SK-N-SH (cell line): ENCODE results near the gene TBXAS1. TPM values are rescaled to one million over a fixed set of nuclear protein-coding genes. Genes with fewer than 3 reads are reported as not detected.

Source experiments
- CTCF ChIA-PET: fragments of 300-600, 350-600 bp; formaldehyde crosslinking; extraction: SDS; loops from one replicate; lab custom pipeline; 2021; lab: Yijun Ruan, JAX
- POLR2A ChIA-PET: fragments of 350-600 bp; sonication (Branson Sonifier 250); formaldehyde crosslinking; extraction: SDS; loops from one replicate; lab custom pipeline; 2020; ENCODE audit warnings: antibody characterized with exemption, inconsistent platforms; lab: Yijun Ruan, JAX
- DNase-seq: peaks from one replicate; pipeline ENCODE4 v3.0.0; 2012
- H2AFZ ChIP-seq: fragments of 200-600 bp; sonication (generic); 2 replicates; pipeline ENCODE4 v1.8.1; 2016; ENCODE audit warnings: antibody characterized with exemption, mild to moderate bottlenecking, low read depth
- H3F3A ChIP-seq: fragments of 200-600 bp; sonication (generic); replicated peaks from 2 replicates; pipeline ENCODE3; 2016; ENCODE audit warnings: antibody characterized with exemption, mild to moderate bottlenecking; ENCODE audit not compliant: insufficient read depth
- H3K27ac ChIP-seq, 2 experiments: fragments of 200-500 bp in 1 of 2; fragments of 200-600 bp in 1 of 2; sonication (Bioruptor generic) in 1 of 2; sonication (generic), shearing (Covaris generic) in 1 of 2; 2 replicates each; pipeline versions ENCODE4 v1.5.1 to v1.6.1; 2014 to 2016; ENCODE audit warnings: low read depth in 2 of 2, inconsistent platforms in 1 of 2, low read length in 1 of 2, mild to moderate bottlenecking in 1 of 2, mixed read lengths in 1 of 2
- H3K27me3 ChIP-seq: fragments of 200-600 bp; sonication (generic), shearing (Covaris generic); 2 replicates; pipeline ENCODE4 v1.6.1; 2016; ENCODE audit warnings: mixed run types; ENCODE audit not compliant: insufficient read depth
- H3K36me3 ChIP-seq, 2 experiments: fragments of 200-500 bp in 1 of 2; fragments of 200-600 bp in 1 of 2; sonication (Bioruptor generic) in 1 of 2; sonication (generic) in 1 of 2; replicated peaks in 1 of 2; 2 replicates each; pipeline versions ENCODE3 to v1.5.1; 2014 to 2016; ENCODE audit warnings: low read length in 1 of 2, mild to moderate bottlenecking in 1 of 2; ENCODE audit not compliant: insufficient read depth in 2 of 2, control insufficient read depth in 1 of 2
- H3K4me1 ChIP-seq, 2 experiments: fragments of 200-500 bp in 1 of 2; fragments of 200-600 bp in 1 of 2; sonication (Bioruptor generic) in 1 of 2; sonication (generic), shearing (Covaris generic) in 1 of 2; 2 replicates each; pipeline versions ENCODE4 v1.5.1 to v1.6.1; 2014 to 2016; ENCODE audit warnings: low read depth in 1 of 2, low read length in 1 of 2, mixed run types in 1 of 2; ENCODE audit not compliant: insufficient read depth in 2 of 2, control insufficient read depth in 1 of 2
- H3K4me2 ChIP-seq: fragments of 200-600 bp; sonication (generic), shearing (Covaris generic); 2 replicates; pipeline ENCODE4 v1.6.1; 2017; ENCODE audit warnings: mixed run types
- H3K4me3 ChIP-seq, 2 experiments: fragments of 200-500 bp in 1 of 2; fragments of 200-600 bp in 1 of 2; sonication (Bioruptor generic) in 1 of 2; sonication (generic), shearing (Covaris generic) in 1 of 2; 2 replicates each; pipeline versions ENCODE4 v1.5.1 to v1.8.1; 2014 to 2016; ENCODE audit warnings: low read depth in 2 of 2, inconsistent platforms in 1 of 2, low read length in 1 of 2, mild to moderate bottlenecking in 1 of 2, mixed read lengths in 1 of 2, moderate library complexity in 1 of 2
- H3K79me2 ChIP-seq: fragments of 200-600 bp; sonication (generic); 2 replicates; pipeline ENCODE4 v1.8.1; 2017; ENCODE audit warnings: mild to moderate bottlenecking; ENCODE audit not compliant: insufficient read depth
- H3K9ac ChIP-seq: fragments of 200-600 bp; sonication (generic); 2 replicates; pipeline ENCODE4 v1.6.1; 2017; ENCODE audit warnings: mixed run types
- H3K9me2 ChIP-seq: fragments of 200-600 bp; sonication (generic); 2 replicates; pipeline ENCODE4 v1.6.1; 2017; ENCODE audit warnings: mixed run types
- H3K9me3 ChIP-seq: fragments of 200-600 bp; sonication (generic); 2 replicates; pipeline ENCODE4 v1.6.1; 2017; ENCODE audit warnings: mixed run types, mild to moderate bottlenecking, moderate library complexity
- H4K20me1 ChIP-seq: fragments of 200-600 bp; sonication (generic); 2 replicates; pipeline ENCODE4 v1.6.1; 2017; ENCODE audit warnings: mild to moderate bottlenecking, mixed run types; ENCODE audit not compliant: insufficient read depth
- ELF1 ChIP-seq: IDR thresholded peaks from 2 replicates; pipeline ENCODE4 v1.4.0; 2012
- EP300 ChIP-seq, 2 experiments: IDR thresholded peaks; 2 replicates each; pipeline versions ENCODE4 v1.4.0 to v1.6.1; 2012; ENCODE audit warnings: borderline replicate concordance in 1 of 2, low read depth in 1 of 2, low read length in 1 of 2
- FOXJ3 ChIP-seq: sonication (generic); formaldehyde crosslinking; IDR thresholded peaks from 2 replicates; pipeline ENCODE4 v1.5.1; 2020; ENCODE audit warnings: mild to moderate bottlenecking, missing genetic modification reagents
- GABPA ChIP-seq: IDR thresholded peaks from 2 replicates; pipeline ENCODE4 v1.4.0; 2012; ENCODE audit warnings: low read depth, mild to moderate bottlenecking
- MAX ChIP-seq: IDR thresholded peaks from 2 replicates; pipeline ENCODE4 v1.4.0; 2012; ENCODE audit warnings: low read depth
- MEF2A ChIP-seq: IDR thresholded peaks from 2 replicates; pipeline ENCODE4 v1.4.0; 2012; ENCODE audit warnings: low read depth, borderline replicate concordance
- NRF1 ChIP-seq: IDR thresholded peaks from 2 replicates; pipeline ENCODE4 v1.6.1; 2012; ENCODE audit warnings: low read depth, mild to moderate bottlenecking, low read length
- POLR2AphosphoS5 ChIP-seq: IDR thresholded peaks from 2 replicates; pipeline ENCODE4 v1.6.1; 2012; ENCODE audit warnings: low read depth, low read length
- RCOR1 ChIP-seq: fragments of 150-350 bp; IDR thresholded peaks from 2 replicates; pipeline ENCODE4 v1.6.1; 2017; ENCODE audit warnings: antibody characterized with exemption, low read length
- REST ChIP-seq: IDR thresholded peaks from 2 replicates; pipeline ENCODE4 v1.6.1; 2012; ENCODE audit warnings: mild to moderate bottlenecking, low read depth, low read length, moderate library complexity
- RXRA ChIP-seq: IDR thresholded peaks from 2 replicates; pipeline ENCODE4 v1.4.0; 2012; ENCODE audit warnings: low read depth, mild to moderate bottlenecking, borderline replicate concordance
- SMC3 ChIP-seq: IDR thresholded peaks from 2 replicates; pipeline ENCODE4 v1.6.1; 2012; ENCODE audit warnings: low read depth, low read length, improper control_type of control experiment
- TAF1 ChIP-seq: IDR thresholded peaks from 2 replicates; pipeline ENCODE4 v1.6.1; 2012; ENCODE audit warnings: low read depth, mild to moderate bottlenecking, low read length, moderate library complexity, borderline replicate concordance
- TCF12 ChIP-seq: IDR thresholded peaks from 2 replicates; pipeline ENCODE4 v1.4.0; 2012
- USF2 ChIP-seq: fragments of 150-350 bp; IDR thresholded peaks from 2 replicates; pipeline ENCODE4 v1.6.1; 2017; ENCODE audit warnings: antibody characterized with exemption, low read length, low read depth, borderline replicate concordance
- WGBS: methylation state at CpG from one replicate; pipeline ENCODE4 v1.1.6; 2017; ENCODE audit warnings: low lambda C conversion rate; 5-methylcytosine and 5-hydroxymethylcytosine counted together
- polyA plus RNA-seq, 3 experiments: library from polyadenylated mRNA; depleted of rRNA; stranded (reverse); fragments of >200 nt; gene quantifications; 2 replicates each; pipeline ENCODE4 v1.2.3, GENCODE V29; 2012

TBXAS1 gene
- polyA plus RNA-seq, 1 of the 3 experiments (the other 2 are of a cell fraction) = 4.4 TPM

GRCh38 chr7:139941421-139941820, 112.4 kb downstream of the TBXAS1 start:
- H3K27ac ChIP-seq = no peak overlapping the region
- DNase-seq = no peak
- no peak for TF ChIP-seq SMC3
- TF ChIP-seq TAF1 = no peak
- TF ChIP-seq REST = no peak
- no peak for TF ChIP-seq POLR2AphosphoS5
- TF ChIP-seq FOXJ3 (CRISPR knock-in tag) = no peak
- no peak for TF ChIP-seq NRF1
- TF ChIP-seq TCF12 = no peak
- no peak for TF ChIP-seq ELF1
- TF ChIP-seq USF2 = no peak
- no peak for TF ChIP-seq MAX
- TF ChIP-seq EP300 (IDR thresholded peaks at IDR 0.05; ENCODE audit: borderline replicate concordance in 1 of 2, low read depth in 1 of 2, low read length in 1 of 2) = no peak
- TF ChIP-seq MEF2A = no peak
- no peak for TF ChIP-seq RXRA
- no peaks in the 10 kb centered on the region for H3K36me3 ChIP-seq
- H2AFZ ChIP-seq = no peak overlapping the region
- ChIA-PET POLR2A (no interaction called here), CTCF (interaction anchor here (1.1 to 1.8 kb wide), 2 partner anchors 13 to 20 kb away, joined by 3 to 4 read pairs; no protein-coding TSS in a partner anchor)
- H3K79me2 ChIP-seq = no peaks in the 10 kb centered on the region
- no peaks in the 10 kb centered on the region for H3F3A ChIP-seq
- H4K20me1 ChIP-seq = no peaks in the 10 kb centered on the region
- no peak overlapping the region for H3K4me3 ChIP-seq
- no peaks in the 10 kb centered on the region for H3K9me2 ChIP-seq
- no peak overlapping the region for H3K4me2 ChIP-seq
- H3K4me1 ChIP-seq = peaks cover 0 to 8% of the 10 kb centered on the region in 2 experiments; a peak in 1 of 4 replicates
- H3K9me3 ChIP-seq = no peaks in the 10 kb centered on the region
- peaks cover 15% of the 10 kb centered on the region for H3K27me3 ChIP-seq
- H3K9ac ChIP-seq = no peak overlapping the region
- 85% methylated on average over 3 of the region's 3 CpGs for WGBS

- no peak overlapping the region for H3K4me2 ChIP-seq
- no peaks in the 10 kb centered on the region for H3K36me3 ChIP-seq
- no peaks in the 10 kb centered on the region for H3K79me2 ChIP-seq
- H2AFZ ChIP-seq = no peak overlapping the region
- 75% methylated on average over 2 of the region's 2 CpGs for WGBS
- POLR2A ChIA-PET = no interaction called here
- no peaks in the 10 kb centered on the region for H3F3A ChIP-seq
- TF ChIP-seq RCOR1 (no peak), GABPA (no peak)
- TF ChIP-seq, all 33 proteins: peak for 0
- no peaks in the 10 kb centered on the region for H4K20me1 ChIP-seq
- peaks cover 15% of the 10 kb centered on the region for H3K27me3 ChIP-seq
- H3K4me3 ChIP-seq = no peak overlapping the region
- no peak overlapping the region for H3K27ac ChIP-seq
- DNase-seq = no peak
- no peaks in the 10 kb centered on the region for H3K9me2 ChIP-seq
- H3K9ac ChIP-seq = no peak overlapping the region
- H3K9me3 ChIP-seq = no peaks in the 10 kb centered on the region
- peaks cover 0 to 8% of the 10 kb centered on the region in 2 experiments; a peak in 1 of 4 replicates for H3K4me1 ChIP-seq
- CTCF ChIA-PET = interaction anchor here (0.9 to 1.8 kb wide), 2 partner anchors 8 to 20 kb away, joined by 3 to 4 read pairs; no protein-coding TSS in a partner anchor
Measured at GRCh38 chr7:139941866-139942265, 112.8 kb downstream of the TBXAS1 start.
